SK-N-SH (cell line): Measurements from ENCODE around the gene SOWAHA. TPM values are rescaled to one million over a fixed set of nuclear protein-coding genes. Genes with fewer than 3 reads are reported as not detected.

Source experiments
- CTCF ChIA-PET: fragments of 300-600, 350-600 bp; formaldehyde crosslinking; extraction: SDS; loops from one replicate; lab custom pipeline; 2021; lab: Yijun Ruan, JAX
- POLR2A ChIA-PET: fragments of 350-600 bp; sonication (Branson Sonifier 250); formaldehyde crosslinking; extraction: SDS; loops from one replicate; lab custom pipeline; 2020; ENCODE audit warnings: antibody characterized with exemption, inconsistent platforms; lab: Yijun Ruan, JAX
- DNase-seq: peaks from one replicate; pipeline ENCODE4 v3.0.0; 2012
- H2AFZ ChIP-seq: fragments of 200-600 bp; sonication (generic); 2 replicates; pipeline ENCODE4 v1.8.1; 2016; ENCODE audit warnings: antibody characterized with exemption, mild to moderate bottlenecking, low read depth
- H3F3A ChIP-seq: fragments of 200-600 bp; sonication (generic); replicated peaks from 2 replicates; pipeline ENCODE3; 2016; ENCODE audit warnings: antibody characterized with exemption, mild to moderate bottlenecking; ENCODE audit not compliant: insufficient read depth
- H3K27ac ChIP-seq, 2 experiments: fragments of 200-500 bp in 1 of 2; fragments of 200-600 bp in 1 of 2; sonication (Bioruptor generic) in 1 of 2; sonication (generic), shearing (Covaris generic) in 1 of 2; 2 replicates each; pipeline versions ENCODE4 v1.5.1 to v1.6.1; 2014 to 2016; ENCODE audit warnings: low read depth in 2 of 2, inconsistent platforms in 1 of 2, low read length in 1 of 2, mild to moderate bottlenecking in 1 of 2, mixed read lengths in 1 of 2
- H3K27me3 ChIP-seq: fragments of 200-600 bp; sonication (generic), shearing (Covaris generic); 2 replicates; pipeline ENCODE4 v1.6.1; 2016; ENCODE audit warnings: mixed run types; ENCODE audit not compliant: insufficient read depth
- H3K36me3 ChIP-seq, 2 experiments: fragments of 200-500 bp in 1 of 2; fragments of 200-600 bp in 1 of 2; sonication (Bioruptor generic) in 1 of 2; sonication (generic) in 1 of 2; replicated peaks in 1 of 2; 2 replicates each; pipeline versions ENCODE3 to v1.5.1; 2014 to 2016; ENCODE audit warnings: low read length in 1 of 2, mild to moderate bottlenecking in 1 of 2; ENCODE audit not compliant: insufficient read depth in 2 of 2, control insufficient read depth in 1 of 2
- H3K4me1 ChIP-seq, 2 experiments: fragments of 200-500 bp in 1 of 2; fragments of 200-600 bp in 1 of 2; sonication (Bioruptor generic) in 1 of 2; sonication (generic), shearing (Covaris generic) in 1 of 2; 2 replicates each; pipeline versions ENCODE4 v1.5.1 to v1.6.1; 2014 to 2016; ENCODE audit warnings: low read depth in 1 of 2, low read length in 1 of 2, mixed run types in 1 of 2; ENCODE audit not compliant: insufficient read depth in 2 of 2, control insufficient read depth in 1 of 2
- H3K4me2 ChIP-seq: fragments of 200-600 bp; sonication (generic), shearing (Covaris generic); 2 replicates; pipeline ENCODE4 v1.6.1; 2017; ENCODE audit warnings: mixed run types
- H3K4me3 ChIP-seq, 2 experiments: fragments of 200-500 bp in 1 of 2; fragments of 200-600 bp in 1 of 2; sonication (Bioruptor generic) in 1 of 2; sonication (generic), shearing (Covaris generic) in 1 of 2; 2 replicates each; pipeline versions ENCODE4 v1.5.1 to v1.8.1; 2014 to 2016; ENCODE audit warnings: low read depth in 2 of 2, inconsistent platforms in 1 of 2, low read length in 1 of 2, mild to moderate bottlenecking in 1 of 2, mixed read lengths in 1 of 2, moderate library complexity in 1 of 2
- H3K79me2 ChIP-seq: fragments of 200-600 bp; sonication (generic); 2 replicates; pipeline ENCODE4 v1.8.1; 2017; ENCODE audit warnings: mild to moderate bottlenecking; ENCODE audit not compliant: insufficient read depth
- H3K9ac ChIP-seq: fragments of 200-600 bp; sonication (generic); 2 replicates; pipeline ENCODE4 v1.6.1; 2017; ENCODE audit warnings: mixed run types
- H3K9me2 ChIP-seq: fragments of 200-600 bp; sonication (generic); 2 replicates; pipeline ENCODE4 v1.6.1; 2017; ENCODE audit warnings: mixed run types
- H3K9me3 ChIP-seq: fragments of 200-600 bp; sonication (generic); 2 replicates; pipeline ENCODE4 v1.6.1; 2017; ENCODE audit warnings: mixed run types, mild to moderate bottlenecking, moderate library complexity
- H4K20me1 ChIP-seq: fragments of 200-600 bp; sonication (generic); 2 replicates; pipeline ENCODE4 v1.6.1; 2017; ENCODE audit warnings: mild to moderate bottlenecking, mixed run types; ENCODE audit not compliant: insufficient read depth
- ELF1 ChIP-seq: IDR thresholded peaks from 2 replicates; pipeline ENCODE4 v1.4.0; 2012
- FOXM1 ChIP-seq: IDR thresholded peaks from 2 replicates; pipeline ENCODE4 v1.4.0; 2012; ENCODE audit warnings: low read depth, mild to moderate bottlenecking
- GABPA ChIP-seq: IDR thresholded peaks from 2 replicates; pipeline ENCODE4 v1.4.0; 2012; ENCODE audit warnings: low read depth, mild to moderate bottlenecking
- JUND ChIP-seq: IDR thresholded peaks from 2 replicates; pipeline ENCODE4 v1.4.0; 2012
- MEF2A ChIP-seq: IDR thresholded peaks from 2 replicates; pipeline ENCODE4 v1.4.0; 2012; ENCODE audit warnings: low read depth, borderline replicate concordance
- MXI1 ChIP-seq: IDR thresholded peaks from 2 replicates; pipeline ENCODE4 v1.6.1; 2012; ENCODE audit warnings: mild to moderate bottlenecking, low read depth, low read length, improper control_type of control experiment
- POLR2AphosphoS5 ChIP-seq: IDR thresholded peaks from 2 replicates; pipeline ENCODE4 v1.6.1; 2012; ENCODE audit warnings: low read depth, low read length
- RCOR1 ChIP-seq: fragments of 150-350 bp; IDR thresholded peaks from 2 replicates; pipeline ENCODE4 v1.6.1; 2017; ENCODE audit warnings: antibody characterized with exemption, low read length
- REST ChIP-seq: IDR thresholded peaks from 2 replicates; pipeline ENCODE4 v1.6.1; 2012; ENCODE audit warnings: mild to moderate bottlenecking, low read depth, low read length, moderate library complexity
- RFX5 ChIP-seq: IDR thresholded peaks from 2 replicates; pipeline ENCODE4 v1.6.1; 2012; ENCODE audit warnings: mild to moderate bottlenecking, improper control_type of control experiment, low read length
- SIN3A ChIP-seq: IDR thresholded peaks from 2 replicates; pipeline ENCODE4 v1.6.1; 2012; ENCODE audit warnings: low read depth, mild to moderate bottlenecking, low read length, moderate library complexity, borderline replicate concordance
- TAF1 ChIP-seq: IDR thresholded peaks from 2 replicates; pipeline ENCODE4 v1.6.1; 2012; ENCODE audit warnings: low read depth, mild to moderate bottlenecking, low read length, moderate library complexity, borderline replicate concordance
- TCF12 ChIP-seq: IDR thresholded peaks from 2 replicates; pipeline ENCODE4 v1.4.0; 2012
- TEAD4 ChIP-seq: IDR thresholded peaks from 2 replicates; pipeline ENCODE4 v1.4.0; 2012; ENCODE audit warnings: mild to moderate bottlenecking, borderline replicate concordance; ENCODE audit not compliant: insufficient read depth
- USF1 ChIP-seq: IDR thresholded peaks from 2 replicates; pipeline ENCODE4 v1.4.0; 2012; ENCODE audit warnings: low read depth, borderline replicate concordance
- USF2 ChIP-seq: fragments of 150-350 bp; IDR thresholded peaks from 2 replicates; pipeline ENCODE4 v1.6.1; 2017; ENCODE audit warnings: antibody characterized with exemption, low read length, low read depth, borderline replicate concordance
- YY1 ChIP-seq: IDR thresholded peaks from 2 replicates; pipeline ENCODE4 v1.4.0; 2012; ENCODE audit warnings: low read depth, mild to moderate bottlenecking
- ZBTB33 ChIP-seq: IDR thresholded peaks from 2 replicates; pipeline ENCODE4 v1.4.0; 2012; ENCODE audit warnings: low read depth, borderline replicate concordance
- WGBS: methylation state at CpG from one replicate; pipeline ENCODE4 v1.1.6; 2017; ENCODE audit warnings: low lambda C conversion rate; 5-methylcytosine and 5-hydroxymethylcytosine counted together
- polyA plus RNA-seq, 3 experiments: library from polyadenylated mRNA; depleted of rRNA; stranded (reverse); fragments of >200 nt; gene quantifications; 2 replicates each; pipeline ENCODE4 v1.2.3, GENCODE V29; 2012

The SOWAHA gene
- polyA plus RNA-seq, 1 of the 3 experiments (the other 2 are of a cell fraction) = 0.30 TPM

- Histone ChIP-seq H3K36me3 (peaks cover 5 to 40% of the 10 kb centered on the region in 2 experiments), H3K4me2 (no peak overlapping the region), H2AFZ (no peak overlapping the region), H3K27ac (no peak overlapping the region; a peak in 1 of 4 replicates), H3K9me2 (no peaks in the 10 kb centered on the region), H3K9me3 (no peaks in the 10 kb centered on the region), H3K4me3 (no peak overlapping the region), H4K20me1 (peaks cover 20% of the 10 kb centered on the region; the same call in 1 of the 2 replicates), H3F3A (no peaks in the 10 kb centered on the region), H3K4me1 (peaks cover 7 to 8% of the 10 kb centered on the region in 2 experiments; a peak in 2 of 4 replicates), H3K79me2 (peaks cover 45% of the 10 kb centered on the region), H3K27me3 (no peaks in the 10 kb centered on the region), H3K9ac (no peak overlapping the region)
- ChIA-PET POLR2A (interaction anchor here (0.6 kb wide), 1 partner anchor 21 kb away, joined by 3 read pairs; no protein-coding TSS in a partner anchor), CTCF (interaction anchor here (1.0 to 4.6 kb wide), 4 partner anchors 11 to 54 kb away, joined by 3 to 34 read pairs (median 10); partner anchors contain the start of gene SEPTIN8)
- TF ChIP-seq TEAD4 = no peak
- TF ChIP-seq JUND = no peak
- TF ChIP-seq USF2 = no peak
- TF ChIP-seq RCOR1 = no peak
- no peak for TF ChIP-seq RFX5
- no peak for TF ChIP-seq POLR2AphosphoS5
- TF ChIP-seq SIN3A = no peak
- TF ChIP-seq TCF12 = no peak
- TF ChIP-seq ELF1 = no peak
- no peak for TF ChIP-seq REST
- WGBS = 98% methylated on average over 10 of the region's 14 CpGs
- no peak for DNase-seq
Observed at GRCh38 chr5:132766020-132766805, 46.9 kb upstream of the SOWAHA start.

- no peak overlapping the region for H3K4me2 ChIP-seq
- no peak for DNase-seq
- POLR2A ChIA-PET = interaction anchor here (0.6 kb wide), 1 partner anchor 21 kb away, joined by 3 read pairs; no protein-coding TSS in a partner anchor
- peaks cover 5 to 35% of the 10 kb centered on the region in 2 experiments for H3K36me3 ChIP-seq
- H3F3A ChIP-seq = no peaks in the 10 kb centered on the region
- no peak overlapping the region for H2AFZ ChIP-seq
- no peaks in the 10 kb centered on the region for H3K27me3 ChIP-seq
- no peak overlapping the region; a peak in 1 of 4 replicates for H3K27ac ChIP-seq
- H3K79me2 ChIP-seq = peaks cover 50% of the 10 kb centered on the region
- H3K4me3 ChIP-seq = no peak overlapping the region
- WGBS = 100% methylated on average over 1 of the region's 1 CpG
- H4K20me1 ChIP-seq = peaks cover 20% of the 10 kb centered on the region; the same call in 1 of the 2 replicates
- CTCF ChIA-PET = interaction anchor here (1.6 to 4.6 kb wide), 3 partner anchors 11 to 53 kb away, joined by 5 to 34 read pairs (median 16); partner anchors contain the start of gene SEPTIN8
- no peaks in the 10 kb centered on the region for H3K9me2 ChIP-seq
- H3K4me1 ChIP-seq = peaks cover 7 to 8% of the 10 kb centered on the region in 2 experiments; a peak in 2 of 4 replicates
- H3K9me3 ChIP-seq = no peaks in the 10 kb centered on the region
- no peak overlapping the region for H3K9ac ChIP-seq
- TF ChIP-seq FOXM1 (no peak), USF1 (no peak), ZBTB33 (no peak), MEF2A (no peak), YY1 (no peak), RFX5 (no peak), POLR2AphosphoS5 (no peak), TAF1 (no peak), GABPA (no peak), USF2 (no peak), MXI1 (no peak)
Observed at GRCh38 chr5:132766806-132767055, 46.4 kb upstream of the SOWAHA start.
